HTR-8/SVneo (cell line): ENCODE data around the gene CDCP2.

Source experiments
- DNase-seq: peaks from one replicate; pipeline ENCODE4 v3.0.0; 2011; ENCODE audit warnings: low spot score, mixed read lengths; ENCODE audit not compliant: insufficient read length
- FAIRE-seq: peaks from 2 replicates; lab custom pipeline; 2011; peaks lifted over from hg19 to GRCh38; lab: Jason Lieb, UNC

The CDCP2 gene

DNA sequence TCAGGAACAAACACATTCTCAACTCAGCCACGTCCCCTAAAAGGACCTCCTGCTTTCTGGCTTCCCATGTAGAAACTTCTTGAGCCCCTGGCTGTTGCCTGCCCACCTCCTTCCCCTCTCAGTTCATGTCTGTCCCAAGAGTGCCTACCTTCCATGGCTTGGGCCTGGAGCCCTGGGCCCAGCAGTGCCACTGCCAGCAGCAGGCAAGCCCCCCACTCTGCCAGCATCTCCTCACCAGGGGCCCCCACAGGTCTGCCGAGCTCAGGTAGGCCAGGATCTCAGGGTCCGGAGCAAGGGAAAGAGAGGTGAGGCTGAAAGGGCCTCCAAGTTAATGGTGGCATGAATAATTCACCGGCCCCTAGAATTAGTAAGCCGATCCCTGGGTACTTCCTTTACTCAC is at the start of gene CDCP2:
Gene CDCP2, minus strand, starts transcription at position 305 of the 400 bp plus-strand sequence. Its CDS starts 78 bp downstream, at position 227.
- FAIRE-seq: no peak
- DNase-seq: no peak

DNA sequence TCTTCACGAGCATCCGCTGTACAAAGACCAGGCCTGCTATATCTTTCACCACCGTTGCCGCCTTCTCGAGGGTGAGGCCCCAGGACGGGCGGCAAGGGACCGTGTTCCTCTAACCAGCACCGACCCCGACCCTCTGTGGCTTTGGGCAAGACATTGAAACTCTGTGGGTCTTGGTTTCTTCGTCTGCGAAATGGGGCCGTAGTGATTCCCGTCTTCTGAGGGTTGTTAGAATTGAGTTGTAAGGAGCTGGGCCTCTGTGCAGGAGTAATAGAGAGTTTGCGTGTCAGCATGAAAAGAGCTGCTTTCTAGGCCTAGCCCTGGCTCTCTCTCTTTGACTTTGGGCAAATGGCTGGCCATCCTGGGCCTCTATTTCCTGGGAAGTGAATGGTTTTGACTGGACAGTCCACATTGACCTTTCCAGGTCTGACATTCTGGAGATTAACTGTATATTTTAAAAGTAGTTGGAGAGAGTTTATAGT is 47.8 kb upstream of the CDCP2 start:
- FAIRE-seq (no peak), DNase-seq (no peak)

DNA sequence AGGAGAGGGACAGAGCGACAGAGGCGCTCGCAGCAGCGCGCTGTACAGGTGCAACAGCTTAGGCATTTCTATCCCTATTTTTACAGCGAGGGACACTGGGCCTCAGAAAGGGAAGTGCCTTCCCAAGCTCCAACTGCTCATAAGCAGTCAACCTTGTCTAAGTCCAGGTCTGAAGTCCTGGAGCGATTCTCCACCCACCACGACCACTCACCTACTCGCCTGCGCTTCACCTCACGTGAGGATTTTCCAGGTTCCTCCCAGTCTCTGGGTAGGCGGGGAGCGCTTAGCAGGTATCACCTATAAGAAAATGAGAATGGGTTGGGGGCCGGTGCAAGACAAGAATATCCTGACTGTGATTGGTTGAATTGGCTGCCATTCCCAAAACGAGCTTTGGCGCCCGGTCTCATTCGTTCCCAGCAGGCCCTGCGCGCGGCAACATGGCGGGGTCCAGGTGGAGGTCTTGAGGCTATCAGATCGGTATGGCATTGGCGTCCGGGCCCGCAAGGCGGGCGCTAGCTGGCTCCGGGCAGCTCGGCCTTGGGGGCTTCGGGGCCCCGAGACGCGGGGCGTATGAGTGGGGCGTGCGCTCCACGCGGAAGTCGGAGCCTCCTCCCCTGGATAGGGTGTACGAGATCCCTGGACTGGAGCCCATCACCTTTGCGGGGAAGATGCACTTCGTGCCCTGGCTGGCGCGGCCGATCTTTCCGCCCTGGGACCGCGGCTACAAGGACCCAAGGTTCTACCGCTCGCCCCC is 47.1 kb upstream of the CDCP2 start, which contains the start of the genes CYB5RL and MRPL37:
Gene CYB5RL, minus strand, starts transcription at position 266 of the 754 bp plus-strand sequence. CDS start 4,414 bp downstream, outside the sequence.
Gene MRPL37, plus strand, starts transcription at position 403 of the 754 bp plus-strand sequence. Its CDS starts 77 bp downstream, at position 480.
- FAIRE-seq (peak; percentile 86), DNase-seq (peak; percentile 98)

GRCh38 chr1:54199151-54199764 is 46.5 kb upstream of the CDCP2 start:
- peak; percentile 12 for DNase-seq
- no peak for FAIRE-seq

DNA sequence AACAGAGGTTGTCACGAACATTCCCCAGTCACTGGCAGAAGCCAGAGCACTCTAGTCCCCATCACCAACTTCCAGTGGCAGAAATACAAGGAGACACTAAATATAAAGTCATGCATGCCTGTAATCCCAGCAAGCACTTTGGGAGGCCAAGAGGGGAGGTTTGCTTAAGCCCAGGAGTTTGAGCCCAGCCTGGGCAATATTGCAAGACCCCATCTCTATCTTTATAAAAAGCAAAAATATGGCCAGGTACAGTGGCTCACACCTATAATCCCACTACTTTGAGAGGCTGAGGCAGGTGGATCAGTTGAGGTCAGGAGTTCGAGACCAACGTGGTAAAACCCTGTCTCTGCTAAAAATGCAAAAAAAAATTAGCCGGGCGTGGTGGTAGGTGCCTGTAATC is 40.7 kb upstream of the CDCP2 start:
- DNase-seq: no peak
- no peak for FAIRE-seq

DNA sequence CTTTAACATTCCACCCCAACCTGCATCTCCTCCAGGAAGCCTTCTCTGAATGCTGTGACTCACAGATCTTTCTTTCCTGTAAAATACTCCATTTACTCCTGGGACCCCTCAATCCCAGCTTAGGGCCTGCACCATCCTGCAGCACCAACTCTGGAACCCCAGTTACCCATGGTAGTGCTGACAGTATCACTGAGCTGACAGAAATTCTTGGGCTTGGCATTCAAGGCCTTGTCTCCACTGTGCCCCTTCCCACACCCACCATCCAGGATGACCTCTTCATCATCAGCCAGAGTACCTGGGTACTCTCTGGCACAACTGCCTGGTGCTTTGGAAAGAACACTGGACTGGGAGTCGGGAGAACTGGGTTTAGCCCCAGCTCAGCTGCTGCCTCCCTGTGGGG is 38.7 kb upstream of the CDCP2 start:
- FAIRE-seq (no peak), DNase-seq (no peak)

GRCh38 chr1:54190526-54190925 is 37.7 kb upstream of the CDCP2 start:
- DNase-seq: no peak

DNA sequence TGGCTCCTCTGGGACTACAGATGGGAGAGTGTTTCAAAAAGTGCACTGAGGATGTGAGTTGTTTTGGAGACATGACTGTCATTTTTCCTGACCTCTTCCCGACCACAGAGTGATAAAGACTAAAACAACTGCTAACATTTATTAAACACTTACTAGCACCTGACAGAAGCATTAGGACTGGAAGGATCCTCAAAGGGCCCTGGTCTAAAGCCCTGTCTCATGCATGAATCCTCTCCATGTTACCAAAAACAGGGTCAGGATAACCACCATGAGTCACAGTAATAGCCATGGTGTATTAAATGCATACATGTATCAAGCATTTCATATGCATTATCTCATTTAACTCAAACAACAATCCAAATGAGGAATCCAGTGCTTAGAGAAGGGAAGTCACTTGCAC is 35.5 kb upstream of the CDCP2 start:
- FAIRE-seq: no peak
- DNase-seq: no peak

More at GRCh38 chr1:54190526-54190925, 37.7 kb upstream of the CDCP2 start:
- FAIRE-seq: no peak

DNA sequence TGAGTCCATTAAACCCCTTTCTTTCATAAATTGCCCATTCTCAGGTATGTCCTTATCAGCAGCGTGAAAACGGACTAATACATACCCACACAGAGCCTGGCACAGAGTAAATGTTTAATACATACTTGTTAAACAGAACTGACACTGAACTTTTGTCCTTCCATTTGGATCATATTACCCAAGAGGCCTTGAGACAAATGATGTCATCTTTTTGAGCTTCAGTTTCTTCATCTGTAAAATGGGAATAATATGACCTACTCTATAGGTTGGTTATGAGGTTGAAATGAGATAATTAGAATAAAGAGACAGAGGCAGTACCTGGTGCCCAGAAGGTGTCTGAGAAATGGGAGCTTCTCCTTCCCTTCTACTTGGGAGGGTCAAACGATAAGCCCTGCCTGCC is 33.3 kb upstream of the CDCP2 start:
- DNase-seq (no peak), FAIRE-seq (no peak)

- FAIRE-seq: no peak
- DNase-seq: no peak
Observed at GRCh38 chr1:54180701-54181360, 28.0 kb upstream of the CDCP2 start.

DNA sequence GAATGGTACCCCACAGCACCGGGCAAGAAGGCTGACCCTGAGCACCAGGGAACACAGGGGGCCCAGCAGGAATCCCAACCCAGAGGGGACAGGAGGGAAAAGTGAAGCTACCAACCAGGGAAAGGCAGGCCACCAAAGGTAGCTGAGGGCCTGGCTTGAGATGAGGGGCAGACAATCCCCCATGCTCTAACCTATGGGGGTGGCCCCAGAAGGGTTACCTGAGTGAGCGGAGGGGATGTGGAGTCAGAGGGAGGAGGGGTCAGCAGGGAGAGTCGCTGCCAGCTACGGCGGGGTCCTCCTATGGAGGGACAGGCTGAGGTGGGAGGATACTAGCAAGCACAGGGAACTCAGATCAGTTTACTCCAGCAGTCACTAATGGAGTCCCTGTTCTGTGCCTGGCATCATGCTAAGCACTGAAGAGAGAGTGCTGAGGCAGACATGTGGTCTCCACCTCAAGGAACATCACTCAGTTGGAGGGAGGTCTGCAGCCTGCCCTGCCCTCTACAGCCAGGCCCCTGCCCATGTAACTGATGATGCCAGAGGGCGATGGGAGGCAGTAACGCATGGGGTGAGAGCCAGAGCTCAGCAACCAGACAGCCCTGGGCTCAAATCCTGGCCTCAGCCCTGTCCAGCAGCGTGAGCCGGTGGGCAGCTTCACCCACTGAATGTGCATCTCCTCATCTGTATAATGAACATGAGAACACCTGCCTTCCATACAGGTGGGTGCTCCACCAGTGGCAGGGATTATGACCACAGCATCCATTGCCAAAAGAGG is 25.7 kb upstream of the CDCP2 start:
- DNase-seq: no peak
- no peak for FAIRE-seq

DNA sequence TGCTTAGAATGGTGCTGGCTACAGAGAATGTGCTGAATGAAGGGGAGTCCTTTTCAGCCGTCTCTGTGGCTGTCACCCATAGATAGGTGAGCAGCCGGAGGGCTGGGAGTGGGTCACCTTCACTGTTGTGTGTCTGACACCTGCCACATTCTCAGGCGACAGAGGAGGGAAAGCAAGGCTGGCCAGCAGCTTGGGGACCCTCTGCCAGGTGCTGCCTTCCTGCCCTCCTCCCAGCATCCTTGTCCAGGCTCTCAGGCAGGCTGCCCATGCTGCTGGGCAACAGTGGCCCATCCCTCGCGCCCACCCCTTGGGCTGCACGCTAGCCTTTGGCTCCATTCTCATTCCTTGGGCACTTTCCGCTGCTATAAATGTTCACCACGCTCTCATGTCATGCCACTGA is 24.9 kb upstream of the CDCP2 start:
- DNase-seq: no peak
- FAIRE-seq: no peak

GRCh38 chr1:54176621-54177327 is 24.0 kb upstream of the CDCP2 start:
- DNase-seq: no peak
- FAIRE-seq: no peak

- FAIRE-seq: no peak
- no peak for DNase-seq
Observed at GRCh38 chr1:54174106-54174505, 21.3 kb upstream of the CDCP2 start.

DNA sequence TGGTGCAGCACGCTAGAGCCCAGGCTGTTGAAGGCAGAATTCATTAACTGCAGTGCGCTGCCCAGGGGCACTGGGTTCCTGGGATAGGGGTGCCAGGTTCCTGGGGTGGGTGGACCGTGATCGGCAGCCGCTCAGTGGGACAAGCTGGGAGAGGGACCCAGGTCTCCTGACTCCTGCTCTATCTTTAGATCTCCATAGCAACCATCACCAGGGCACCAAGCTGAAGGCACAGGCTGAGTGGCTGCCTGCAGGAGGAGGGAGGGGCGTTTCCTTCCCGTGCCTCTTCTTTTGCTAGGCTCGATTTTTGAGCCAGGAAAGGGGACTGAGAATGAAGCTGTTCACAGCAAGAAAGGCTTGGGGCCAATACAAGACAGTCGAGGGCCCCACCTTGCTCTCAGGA is 20.9 kb upstream of the CDCP2 start:
- no peak for FAIRE-seq
- no peak for DNase-seq

GRCh38 chr1:54172614-54173599 is 20.1 kb upstream of the CDCP2 start:
- DNase-seq (no peak), FAIRE-seq (no peak)

GRCh38 chr1:54171606-54172005 is 18.8 kb upstream of the CDCP2 start:
- DNase-seq: no peak
- no peak for FAIRE-seq

DNA sequence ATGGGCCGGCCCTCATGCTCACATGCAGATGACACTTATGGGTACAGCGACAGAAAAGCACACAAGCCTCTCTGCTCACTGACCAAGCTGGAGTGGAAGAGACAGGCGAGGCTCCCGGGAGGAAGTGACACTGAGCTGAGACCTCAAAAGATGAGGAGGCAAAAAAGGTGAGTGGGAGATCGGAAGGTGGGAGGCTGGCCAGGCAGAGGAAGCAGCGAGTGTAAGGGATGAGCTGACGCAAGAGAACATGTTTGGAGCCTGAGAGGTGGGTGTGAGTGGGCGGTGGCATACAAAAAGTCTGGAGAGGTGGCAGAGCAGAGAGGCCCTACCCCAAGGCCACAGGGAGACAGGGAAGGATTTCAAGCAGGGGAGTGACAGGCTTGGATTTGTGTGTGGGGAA is 18.2 kb upstream of the CDCP2 start:
- FAIRE-seq (no peak), DNase-seq (no peak)
